Kidney (tissue), 14 donors: ENCODE measurements around the gene EFHC2. TPM values are rescaled to one million over a fixed set of nuclear protein-coding genes. Genes with fewer than 3 reads are reported as not detected.
A peak's percentile ranks its signal among the peaks of the same experiment; 100 is the strongest.

Experiments used
- DNase-seq, 5 donors: peaks; one replicate each; pipeline ENCODE4 v3.0.0-alpha.2; 2013 to 2020
- FAIRE-seq: peaks from 2 replicates; lab custom pipeline; 2012; peaks lifted over from hg19 to GRCh38; lab: Jason Lieb, UNC
- H3K27ac ChIP-seq, 2 donors: one replicate each; pipeline ENCODE4 v1.7.0; 2013; ENCODE audit warnings: low read depth in 2 of 2, low read length in 2 of 2, inconsistent platforms in 1 of 2
- H3K27me3 ChIP-seq: one replicate; pipeline ENCODE4 v1.7.1; 2013; ENCODE audit warnings: low read length, inconsistent platforms; ENCODE audit not compliant: control insufficient read depth, insufficient read depth
- H3K36me3 ChIP-seq, 3 donors: one replicate each; pipeline versions ENCODE4 v1.7.0 to v1.7.1; 2013; ENCODE audit warnings: low read length in 3 of 3, control low read depth in 1 of 3, inconsistent platforms in 1 of 3; ENCODE audit not compliant: insufficient read depth in 3 of 3, control insufficient read depth in 2 of 3
- H3K4me1 ChIP-seq, 3 donors: one replicate each; pipeline versions ENCODE4 v1.7.0 to v1.7.1; 2013; ENCODE audit warnings: low read length in 3 of 3, inconsistent platforms in 1 of 3, low read depth in 1 of 3; ENCODE audit not compliant: control insufficient read depth in 2 of 3, insufficient read depth in 2 of 3
- H3K4me3 ChIP-seq, 3 donors: one replicate each; pipeline versions ENCODE4 v1.7.0 to v1.8.1; 2013; ENCODE audit warnings: low read length in 3 of 3, control low read depth in 1 of 3, inconsistent platforms in 1 of 3
- H3K9ac ChIP-seq, 3 donors: one replicate each; pipeline versions ENCODE4 v1.7.0 to v1.7.1; 2013; ENCODE audit warnings: low read length in 3 of 3, control low read depth in 1 of 3, inconsistent platforms in 1 of 3
- H3K9me3 ChIP-seq, 3 donors: one replicate each; pipeline versions ENCODE4 v1.7.0 to v1.7.1; 2013; ENCODE audit warnings: low read length in 3 of 3, control low read depth in 1 of 3, inconsistent platforms in 1 of 3; ENCODE audit not compliant: control insufficient read depth in 2 of 3, insufficient read depth in 1 of 3
- CTCF ChIP-seq: IDR thresholded peaks from 3 replicates; pipeline ENCODE4 v1.5.1; 2012; ENCODE audit warnings: mild to moderate bottlenecking, moderate library complexity, borderline replicate concordance; ENCODE audit not compliant: insufficient read depth; ENCODE audit errors: extremely low read depth
- intact Hi-C: fragments of 100-400 bp; cut with DNase I; formaldehyde crosslinking; loops from one replicate; pipeline ENCODE4 v1.11.1; 2022
- polyA plus RNA-seq: library from polyadenylated mRNA; stranded (reverse); fragments of 350-450 nt; fragmentation: Illumina TruSeq; extraction: RNeasy Lipid Tissue Mini Kit (QIAGEN cat#74804); gene quantifications from one replicate; pipeline ENCODE4 v1.2.3, GENCODE V29; 2014; ENCODE audit warnings: low read depth, low replicate concordance; ENCODE audit not compliant: insufficient read depth
- total RNA-seq: library from RNA; stranded (reverse); fragmentation: NEBNext Ultra II Directional; extraction: Animal tissue kit (Norgen Biotek cat#: 25700); gene quantifications from one replicate; pipeline ENCODE4 v1.2.1, GENCODE V29; 2021
- donor health status: control.
- donor health status: control.
- donor health status: control.
- donor health status: control.
- donor health status: control.
- donor health status: DM: yes; HTN: yes; CAD: no.
- donor health status: Normal renal cell carcinoma (clear cell type).

The EFHC2 gene
- total and polyA plus RNA-seq, 2 donors from 2014 or later: 1.6 to 6.4 TPM

- H3K36me3 ChIP-seq: no peaks in the 10 kb centered on the region
- no peak overlapping the region for H3K27ac ChIP-seq
- no peak overlapping the region for H3K9ac ChIP-seq
- H3K9me3 ChIP-seq: no peaks in the 10 kb centered on the region
- no peak for FAIRE-seq
- peak in 3 of 5 donors; percentile 4 to 73 (median 31) for DNase-seq
- no peaks in the 10 kb centered on the region for H3K4me1 ChIP-seq
- intact Hi-C loops: no loop called here
- H3K27me3 ChIP-seq: peaks cover 3% of the 10 kb centered on the region
- H3K4me3 ChIP-seq: peak overlapping the region in 1 of 3 donors; percentile 59
- TF ChIP-seq CTCF: no peak
Observed at GRCh38 chrX:44344194-44344593, 722 bp upstream of the EFHC2 start.

- FAIRE-seq (no peak), DNase-seq (no peak)
- Histone ChIP-seq H3K9me3 (no peaks in the 10 kb centered on the region), H3K4me1 (no peaks in the 10 kb centered on the region), H3K27me3 (peaks cover 3% of the 10 kb centered on the region), H3K27ac (no peak overlapping the region), H3K9ac (peak overlapping the region in 1 of 3 donors; percentile 26), H3K36me3 (no peaks in the 10 kb centered on the region), H3K4me3 (peak overlapping the region; percentile 29 to 59 (median 44))
- TF ChIP-seq CTCF: no peak
- intact Hi-C loops: no loop called here
Observed at GRCh38 chrX:44342866-44343265, 606 bp downstream of the EFHC2 start.

- H3K27me3 ChIP-seq: no peaks in the 10 kb centered on the region
- intact Hi-C loops: no loop called here
Observed at GRCh38 chrX:44338361-44338760, 5.1 kb downstream of the EFHC2 start.

More at GRCh38 chrX:44338361-44338760, 5.1 kb downstream of the EFHC2 start:
- Histone ChIP-seq H3K36me3 (no peaks in the 10 kb centered on the region), H3K9me3 (no peaks in the 10 kb centered on the region), H3K4me3 (no peak overlapping the region), H3K4me1 (no peaks in the 10 kb centered on the region), H3K27ac (no peak overlapping the region), H3K9ac (no peak overlapping the region)
- FAIRE-seq (no peak), DNase-seq (no peak)
- TF ChIP-seq CTCF: no peak
